ENCODE measurements around the gene FBL.
"Not testable (repeated sequence)": the region's sequence is repeated elsewhere in the genome, so short reads cannot be mapped to it uniquely, and the experiment has no call there.

FBL gene

DNA sequence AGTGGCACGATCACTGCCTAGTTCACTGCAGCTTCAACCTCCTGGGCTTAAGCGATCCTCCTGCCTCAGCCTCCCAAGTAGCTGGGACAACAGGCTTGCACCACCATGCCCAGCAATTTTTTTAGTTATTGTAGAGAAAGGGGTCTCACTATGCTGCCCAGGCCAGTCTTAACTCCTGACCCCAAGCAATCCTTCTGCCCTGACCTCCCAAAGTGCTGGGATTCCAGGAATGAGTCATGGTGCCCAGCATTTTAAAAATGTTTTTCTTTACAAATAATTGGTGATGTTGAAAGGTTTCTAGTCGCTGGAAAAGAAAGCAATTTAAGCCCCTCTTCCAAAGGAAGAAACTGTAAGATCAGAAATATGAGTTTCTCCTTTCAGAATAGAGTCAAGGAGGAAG is 31.6 kb downstream of the FBL start:
- Histone ChIP-seq H4K20me1 (ENCODE audit: low read depth, low read length) (no peaks in the 10 kb centered on the region), H3K27me3 (ENCODE audit: low read length) (no peaks in the 10 kb centered on the region), H3F3A (ENCODE audit: insufficient read depth) (no peaks in the 10 kb centered on the region), H3K36me3 (ENCODE audit: low read length) (no peaks in the 10 kb centered on the region), H3K9me3 (ENCODE audit: insufficient read depth, low read length) (no peaks in the 10 kb centered on the region), H3K27ac (ENCODE audit: low read depth, low read length) (no peak overlapping the region), H3K9ac (ENCODE audit: low read length) (no peak overlapping the region), H3K4me3 (ENCODE audit: insufficient read depth, low read length, poor library complexity, severe bottlenecking) (no peak overlapping the region), H2AFZ (ENCODE audit: low read depth, low read length, severe bottlenecking) (no peak overlapping the region), H3K4me2 (ENCODE audit: low read depth, low read length, poor library complexity, severe bottlenecking) (no peak overlapping the region), H3K9me2 (replicated peaks; ENCODE audit: insufficient read depth, low read length) (no peaks in the 10 kb centered on the region), H3K79me2 (ENCODE audit: insufficient read depth, low read length) (no peaks in the 10 kb centered on the region)
- TF ChIP-seq, protein P1, sequence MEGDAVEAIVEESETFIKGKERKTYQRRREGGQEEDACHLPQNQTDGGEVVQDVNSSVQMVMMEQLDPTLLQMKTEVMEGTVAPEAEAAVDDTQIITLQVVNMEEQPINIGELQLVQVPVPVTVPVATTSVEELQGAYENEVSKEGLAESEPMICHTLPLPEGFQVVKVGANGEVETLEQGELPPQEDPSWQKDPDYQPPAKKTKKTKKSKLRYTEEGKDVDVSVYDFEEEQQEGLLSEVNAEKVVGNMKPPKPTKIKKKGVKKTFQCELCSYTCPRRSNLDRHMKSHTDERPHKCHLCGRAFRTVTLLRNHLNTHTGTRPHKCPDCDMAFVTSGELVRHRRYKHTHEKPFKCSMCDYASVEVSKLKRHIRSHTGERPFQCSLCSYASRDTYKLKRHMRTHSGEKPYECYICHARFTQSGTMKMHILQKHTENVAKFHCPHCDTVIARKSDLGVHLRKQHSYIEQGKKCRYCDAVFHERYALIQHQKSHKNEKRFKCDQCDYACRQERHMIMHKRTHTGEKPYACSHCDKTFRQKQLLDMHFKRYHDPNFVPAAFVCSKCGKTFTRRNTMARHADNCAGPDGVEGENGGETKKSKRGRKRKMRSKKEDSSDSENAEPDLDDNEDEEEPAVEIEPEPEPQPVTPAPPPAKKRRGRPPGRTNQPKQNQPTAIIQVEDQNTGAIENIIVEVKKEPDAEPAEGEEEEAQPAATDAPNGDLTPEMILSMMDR (IDR thresholded peaks at IDR 0.05; ENCODE audit: insufficient read depth, low read length, poor library complexity, severe bottlenecking): no peak
- TF ChIP-seq EZH2phosphoT487 (conservative IDR thresholded peaks at IDR 0.05; ENCODE audit: low read length): no peak

DNA sequence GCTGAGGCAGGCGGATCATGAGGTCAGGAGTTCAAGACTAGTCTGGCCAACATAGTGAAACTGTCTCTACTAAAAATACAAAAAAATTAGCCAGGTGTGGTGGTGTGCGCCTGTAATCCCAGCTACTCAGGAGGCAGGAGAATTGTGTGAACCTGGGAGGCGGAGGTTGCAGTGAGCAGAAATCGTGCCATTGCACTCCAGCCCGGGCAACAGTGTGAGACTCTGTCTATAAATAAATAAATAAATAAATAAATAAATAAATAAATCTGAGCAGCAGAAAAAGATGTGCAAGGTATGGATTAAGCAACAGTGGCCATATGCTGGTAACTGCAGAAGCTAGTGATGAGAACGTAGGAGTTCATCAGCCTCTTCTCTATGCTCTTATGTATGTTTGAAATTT is 32.1 kb downstream of the FBL start:
- H3K9me2 ChIP-seq (replicated peaks; ENCODE audit: insufficient read depth, low read length); H3K4me3 ChIP-seq (ENCODE audit: insufficient read depth, low read length, poor library complexity, severe bottlenecking); H3K4me2 ChIP-seq (ENCODE audit: low read depth, low read length, poor library complexity, severe bottlenecking); H3F3A ChIP-seq (ENCODE audit: insufficient read depth); H4K20me1 ChIP-seq (ENCODE audit: low read depth, low read length); H2AFZ ChIP-seq (ENCODE audit: low read depth, low read length, severe bottlenecking); H3K9me3 ChIP-seq (ENCODE audit: insufficient read depth, low read length); H3K9ac ChIP-seq (ENCODE audit: low read length); H3K36me3 ChIP-seq (ENCODE audit: low read length); H3K79me2 ChIP-seq (ENCODE audit: insufficient read depth, low read length); H3K27me3 ChIP-seq (ENCODE audit: low read length); H3K27ac ChIP-seq (ENCODE audit: low read depth, low read length): not testable (repeated sequence)

DNA sequence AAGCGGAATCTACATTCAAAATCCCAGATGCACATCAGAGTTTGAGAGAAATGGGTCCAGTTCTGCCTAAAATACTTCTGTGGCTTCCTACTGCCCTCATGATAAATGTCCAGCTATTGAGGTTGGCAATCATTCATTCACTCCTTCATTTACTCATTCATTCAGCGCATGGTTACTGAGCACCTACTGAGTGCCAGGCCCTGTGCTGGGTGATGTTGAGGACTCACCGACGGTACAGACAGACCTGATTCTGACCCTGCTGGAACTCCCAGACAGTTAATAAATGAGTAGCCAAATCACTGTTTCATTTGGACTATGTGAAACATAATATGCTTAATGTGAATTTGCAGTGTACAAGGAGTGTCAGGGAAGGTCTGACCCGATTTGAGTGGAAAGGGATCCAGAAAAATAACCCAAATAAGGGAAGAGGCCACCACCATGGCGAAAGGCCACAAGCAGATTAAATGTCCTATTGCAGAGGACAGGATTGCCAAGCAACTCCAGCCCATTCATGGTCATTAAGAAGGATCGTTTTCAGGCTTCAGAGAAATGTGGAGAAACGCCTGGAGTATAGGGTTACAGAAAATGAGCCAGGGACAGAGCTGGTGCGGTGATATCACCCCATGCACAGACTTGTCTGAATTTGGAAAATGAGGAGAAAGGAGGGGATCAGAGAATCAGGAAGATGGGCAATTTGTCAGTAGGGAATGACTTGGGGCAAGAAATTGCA is 32.8 kb downstream of the FBL start:
- Histone ChIP-seq H3F3A (ENCODE audit: insufficient read depth) (no peaks in the 10 kb centered on the region), H3K4me2 (ENCODE audit: low read depth, low read length, poor library complexity, severe bottlenecking) (no peak overlapping the region), H3K27me3 (ENCODE audit: low read length) (no peaks in the 10 kb centered on the region), H3K36me3 (ENCODE audit: low read length) (no peaks in the 10 kb centered on the region), H3K9me2 (replicated peaks; ENCODE audit: insufficient read depth, low read length) (no peaks in the 10 kb centered on the region), H3K27ac (ENCODE audit: low read depth, low read length) (no peak overlapping the region), H3K9ac (ENCODE audit: low read length) (no peak overlapping the region), H4K20me1 (ENCODE audit: low read depth, low read length) (no peaks in the 10 kb centered on the region), H3K9me3 (ENCODE audit: insufficient read depth, low read length) (no peaks in the 10 kb centered on the region), H3K4me3 (ENCODE audit: insufficient read depth, low read length, poor library complexity, severe bottlenecking) (no peak overlapping the region), H2AFZ (ENCODE audit: low read depth, low read length, severe bottlenecking) (no peak overlapping the region), H3K79me2 (ENCODE audit: insufficient read depth, low read length) (no peaks in the 10 kb centered on the region)
- no peak for TF ChIP-seq EZH2phosphoT487 (conservative IDR thresholded peaks at IDR 0.05; ENCODE audit: low read length)
- TF ChIP-seq, protein P1 (IDR thresholded peaks at IDR 0.05; ENCODE audit: insufficient read depth, low read length, poor library complexity, severe bottlenecking): no peak

DNA sequence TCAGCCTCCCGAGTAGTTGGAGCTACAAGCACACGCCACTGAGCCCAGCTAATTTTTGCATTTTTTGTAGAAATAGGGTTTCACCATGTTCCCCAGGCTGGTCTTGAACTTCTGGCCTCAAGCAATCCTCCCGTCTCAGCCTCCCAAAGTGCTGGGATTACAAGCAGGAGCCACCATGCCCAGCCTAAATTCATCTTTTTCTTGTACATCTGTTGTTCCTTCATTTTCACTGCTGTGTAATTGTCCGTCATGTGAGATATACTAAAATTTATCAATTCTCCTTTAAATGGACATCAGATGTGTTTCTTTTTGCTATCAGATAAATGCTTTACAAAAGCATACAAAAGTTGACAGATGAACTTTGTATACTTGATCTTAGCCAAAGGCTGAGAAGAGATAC is 35.1 kb downstream of the FBL start:
- H3K27me3 ChIP-seq (ENCODE audit: low read length): no peaks in the 10 kb centered on the region
- no peak overlapping the region for H3K4me2 ChIP-seq (ENCODE audit: low read depth, low read length, poor library complexity, severe bottlenecking)
- H3K36me3 ChIP-seq (ENCODE audit: low read length): no peaks in the 10 kb centered on the region
- H4K20me1 ChIP-seq (ENCODE audit: low read depth, low read length): no peaks in the 10 kb centered on the region
- H3K27ac ChIP-seq (ENCODE audit: low read depth, low read length): no peak overlapping the region
- no peak overlapping the region for H2AFZ ChIP-seq (ENCODE audit: low read depth, low read length, severe bottlenecking)
- no peaks in the 10 kb centered on the region for H3K79me2 ChIP-seq (ENCODE audit: insufficient read depth, low read length)
- no peaks in the 10 kb centered on the region for H3K9me3 ChIP-seq (ENCODE audit: insufficient read depth, low read length)
- H3K4me3 ChIP-seq (ENCODE audit: insufficient read depth, low read length, poor library complexity, severe bottlenecking): no peak overlapping the region
- TF ChIP-seq, protein P1 (IDR thresholded peaks at IDR 0.05; ENCODE audit: insufficient read depth, low read length, poor library complexity, severe bottlenecking): no peak
- no peak for TF ChIP-seq EZH2phosphoT487 (conservative IDR thresholded peaks at IDR 0.05; ENCODE audit: low read length)
- H3K9ac ChIP-seq (ENCODE audit: low read length): no peak overlapping the region
- H3F3A ChIP-seq (ENCODE audit: insufficient read depth): no peaks in the 10 kb centered on the region
- no peaks in the 10 kb centered on the region for H3K9me2 ChIP-seq (replicated peaks; ENCODE audit: insufficient read depth, low read length)

Measured in SU-DHL-6 (cell line).